GM12878 (cell line): ENCODE data around the gene DBN1. TPM values are rescaled to one million over a fixed set of nuclear protein-coding genes. Genes with fewer than 3 reads are reported as not detected.

ENCODE experiments used
- ATAC-seq: fragments of 200-7000 bp; cut with Tn5 transposase; 3 replicates; pipeline ENCODE4 v1.9.1; 2020; ENCODE audit warnings: mild to moderate bottlenecking, moderate library complexity
- BruUV-seq: library from RNA; stranded (reverse); fragments of 400-500 nt; replicated peaks from 2 replicates; lab custom pipeline; 2021; lab: Mats Ljungman, UMichigan
- CTCF ChIA-PET: fragments of 300-600 bp; sonication (Branson Sonifier 250); formaldehyde crosslinking; extraction: SDS; loops from one replicate; lab custom pipeline; 2021; ENCODE audit warnings: inconsistent platforms; lab: Yijun Ruan, JAX
- POLR2A ChIA-PET: fragments of 350-600 bp; formaldehyde crosslinking; extraction: SDS; loops from one replicate; lab custom pipeline; 2021; ENCODE audit warnings: inconsistent platforms; lab: Charles Lee
- RAD21 ChIA-PET: fragments of 300-600 bp; sonication (Branson Sonifier 250); formaldehyde crosslinking; loops from one replicate; lab custom pipeline; 2023; ENCODE audit warnings: antibody characterized with exemption; ENCODE audit not compliant: unreplicated experiment; lab: Charles Lee
- SMC1A ChIA-PET: fragments of 300-600 bp; sonication (Branson Sonifier 250); formaldehyde crosslinking; loops from one replicate; lab custom pipeline; 2023; ENCODE audit not compliant: unreplicated experiment, uncharacterized antibody; lab: Charles Lee
- DNase-seq: peaks from one replicate; pipeline ENCODE4 v3.0.0-alpha.2; 2011; ENCODE audit warnings: low read depth, low spot score
- FAIRE-seq: peaks from 3 replicates; lab custom pipeline; 2011; peaks lifted over from hg19 to GRCh38; lab: Jason Lieb, UNC
- H2AFZ ChIP-seq: 2 replicates; pipeline ENCODE4 v1.6.0; 2011; ENCODE audit warnings: low read depth, low read length, control low read depth; ENCODE audit not compliant: control insufficient read depth
- H3K27ac ChIP-seq: 2 replicates; pipeline ENCODE4 v1.5.1; 2011; ENCODE audit warnings: control low read depth; ENCODE audit not compliant: control insufficient read depth, insufficient read depth
- H3K27me3 ChIP-seq, 2 experiments: replicated peaks in 1 of 2; 2 replicates each; pipeline versions ENCODE4 v1.6.0 to v1.6.1; 2011; ENCODE audit warnings: low read length in 1 of 2; ENCODE audit not compliant: control insufficient read depth in 2 of 2, insufficient read depth in 2 of 2
- H3K36me3 ChIP-seq, 2 experiments: 2 replicates each; pipeline ENCODE4 v1.5.1; 2011; ENCODE audit warnings: low read length in 1 of 2; ENCODE audit not compliant: control insufficient read depth in 2 of 2, insufficient read depth in 2 of 2
- H3K4me1 ChIP-seq: 2 replicates; pipeline ENCODE4 v1.6.1; 2011; ENCODE audit warnings: mild to moderate bottlenecking, low read length, moderate library complexity, mixed read lengths; ENCODE audit not compliant: control insufficient read depth, insufficient read depth
- H3K4me2 ChIP-seq: 2 replicates; pipeline ENCODE4 v1.6.0; 2011; ENCODE audit warnings: control low read depth; ENCODE audit not compliant: control insufficient read depth, insufficient read depth
- H3K4me3 ChIP-seq: fragments of 200-600 bp; sonication (generic); 2 replicates; pipeline ENCODE4 v1.5.1; 2016
- H3K79me2 ChIP-seq: 2 replicates; pipeline ENCODE4 v1.6.0; 2011; ENCODE audit warnings: low read length; ENCODE audit not compliant: control insufficient read depth, insufficient read depth
- H3K9ac ChIP-seq: 2 replicates; pipeline ENCODE4 v1.8.0; 2011; ENCODE audit warnings: low read length, control low read depth, mixed read lengths; ENCODE audit not compliant: control insufficient read depth, insufficient read depth
- H3K9me3 ChIP-seq: replicated peaks from 3 replicates; pipeline ENCODE4 v1.5.1; 2011; ENCODE audit warnings: mild to moderate bottlenecking, low read length; ENCODE audit not compliant: control insufficient read depth, insufficient read depth
- H4K20me1 ChIP-seq: 2 replicates; pipeline ENCODE4 v1.6.0; 2011; ENCODE audit not compliant: control insufficient read depth, insufficient read depth
- BACH1 ChIP-seq: fragments of 450-650 bp; IDR thresholded peaks from 2 replicates; pipeline ENCODE4 v1.6.1; 2017; ENCODE audit warnings: mild to moderate bottlenecking, borderline replicate concordance
- CBX5 ChIP-seq: sonication (generic); IDR thresholded peaks from 2 replicates; pipeline ENCODE4 v1.6.1; 2016; ENCODE audit warnings: low read depth, moderate library complexity, mild to moderate bottlenecking, inconsistent platforms
- CHD2 ChIP-seq: IDR thresholded peaks from 2 replicates; pipeline ENCODE4 v1.6.1; 2011; ENCODE audit warnings: low read depth, low read length, improper control_type of control experiment, borderline replicate concordance
- ELK1 ChIP-seq: IDR thresholded peaks from 2 replicates; pipeline ENCODE4 v1.6.1; 2012; ENCODE audit warnings: low read depth, low read length, improper control_type of control experiment
- EP300 ChIP-seq, 2 experiments: fragments of 150-350 bp in 1 of 2; IDR thresholded peaks; 2 replicates each; pipeline ENCODE4 v1.6.1; 2011 to 2012; ENCODE audit warnings: low read depth in 2 of 2, low read length in 2 of 2, borderline replicate concordance in 1 of 2, improper control_type of control experiment in 1 of 2, inconsistent platforms in 1 of 2; ENCODE audit not compliant: control insufficient read depth in 1 of 2
- ESRRA ChIP-seq: IDR thresholded peaks from 2 replicates; pipeline ENCODE4 v1.6.1; 2012; ENCODE audit warnings: mild to moderate bottlenecking, low read length, improper control_type of control experiment
- HDGF ChIP-seq: fragments of 450-650 bp; IDR thresholded peaks from 2 replicates; pipeline ENCODE4 v1.6.1; 2016; ENCODE audit warnings: antibody characterized with exemption
- IRF3 ChIP-seq: fragments of 450-650 bp; IDR thresholded peaks from 2 replicates; pipeline ENCODE4 v1.6.1; 2014; ENCODE audit warnings: mild to moderate bottlenecking
- MTA3 ChIP-seq: IDR thresholded peaks from 2 replicates; pipeline ENCODE4 v1.6.1; 2012; ENCODE audit warnings: low read length, inconsistent platforms, borderline replicate concordance
- PML ChIP-seq: IDR thresholded peaks from 2 replicates; pipeline ENCODE4 v1.6.1; 2012; ENCODE audit warnings: low read length, inconsistent platforms
- RAD21 ChIP-seq: IDR thresholded peaks from 2 replicates; pipeline ENCODE4 v1.6.1; 2011; ENCODE audit warnings: mild to moderate bottlenecking, low read depth, low read length, moderate library complexity; ENCODE audit not compliant: insufficient read depth
- TARDBP ChIP-seq: IDR thresholded peaks from 2 replicates; pipeline ENCODE4 v1.6.1; 2016; ENCODE audit warnings: borderline replicate concordance
- TBL1XR1 ChIP-seq: IDR thresholded peaks from 2 replicates; pipeline ENCODE4 v1.6.1; 2012; ENCODE audit warnings: low read depth, low read length, improper control_type of control experiment
- ZNF622 ChIP-seq: fragments of 450-650 bp; IDR thresholded peaks from 2 replicates; pipeline ENCODE4 v1.6.1; 2017; ENCODE audit warnings: mild to moderate bottlenecking, inconsistent platforms
- ZZZ3 ChIP-seq: IDR thresholded peaks from 2 replicates; pipeline ENCODE4 v1.6.1; 2011; ENCODE audit warnings: low read depth; ENCODE audit not compliant: control insufficient read depth, insufficient read length
- WGBS: methylation state at CpG from one replicate; pipeline ENCODE4 v1.1.6; 2016; ENCODE audit warnings: low lambda C conversion rate; ENCODE audit not compliant: insufficient replicate concordance, insufficient coverage; ENCODE audit errors: missing lambda C conversion rate; 5-methylcytosine and 5-hydroxymethylcytosine counted together
- in situ Hi-C: fragments of 300-500 bp; cut with MboI; formaldehyde crosslinking; loops from 9 replicates; pipeline ENCODE4 v1.14.3; 2018; ENCODE audit warnings: mixed read lengths
- intact Hi-C: fragments of 100-400 bp; cut with micrococcal nuclease; formaldehyde crosslinking; loops from one replicate; pipeline ENCODE4 v1.14.2; 2022; ENCODE audit not compliant: unreplicated experiment
- polyA plus RNA-seq, 11 experiments: library from polyadenylated mRNA; depleted of rRNA in 4 of 11; unstranded in 6 of 11; stranded (reverse) in 5 of 11; fragments of >200 nt; fragmentation: Nextera tagmentation in 4 of 11; fragmentation: Illumina TruSeq in 1 of 11; extraction: Ambion mirVana in 4 of 11; extraction: Trizol in 1 of 11; gene quantifications; 1 replicate in 1 of 11; 2 replicates in 10 of 11; pipeline versions ENCODE4 v1.2.1 to v1.2.3, GENCODE V29; 2011 to 2016; ENCODE audit warnings: inconsistent platforms in 2 of 11, missing spikeins in 2 of 11, low read depth in 1 of 11
- total RNA-seq, 4 experiments: library from RNA; depleted of rRNA in 3 of 4; stranded (reverse); fragments of >200 nt in 3 of 4; fragmentation: Illumina TruSeq in 1 of 4; extraction: Trizol in 1 of 4; gene quantifications; 2 replicates each; pipeline versions ENCODE4 v1.2.1 to v1.2.3, GENCODE V29; 2013 to 2021
- TF ChIP-seq, protein P1 (sequence below): fragments of 450-650 bp; conservative IDR thresholded peaks from 2 replicates; pipeline ENCODE4 v1.6.1; 2017; ENCODE audit warnings: mild to moderate bottlenecking, moderate library complexity

DBN1 gene
- total and polyA plus RNA-seq, 10 of the 15 experiments (the other 5 are each of a cell fraction or from before 2014, with no cell fraction given): 0.18 to 81.0 (median 27.9) TPM

DNA sequence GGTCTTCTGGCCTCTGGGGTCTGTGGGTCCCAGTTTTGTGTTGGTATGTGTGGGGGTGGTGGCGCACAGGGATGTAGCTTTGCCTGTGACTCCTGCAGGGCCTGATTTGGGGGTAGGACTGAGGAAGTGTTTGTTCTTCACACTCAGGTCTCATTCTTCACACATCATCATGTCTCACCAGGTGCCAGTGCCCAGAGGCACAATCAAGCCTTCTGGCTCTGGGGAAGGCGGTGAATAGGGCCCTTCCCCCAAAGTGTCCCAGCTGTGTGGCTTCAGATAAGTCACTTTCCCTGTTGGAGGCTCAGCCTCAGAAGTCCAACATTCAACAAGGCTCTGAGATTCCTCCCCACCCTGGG, 5.1 kb downstream of the DBN1 start:
- FAIRE-seq: no peak
- POLR2A ChIA-PET: no interaction called here

More for the DNA sequence above, 5.1 kb downstream of the DBN1 start:
- SMC1A ChIA-PET: interaction anchor here (1.0 to 1.1 kb wide), 2 partner anchors 9 to 11 kb away, joined by 4 read pairs; no protein-coding TSS in a partner anchor
- H3K4me1 ChIP-seq: peaks cover 3% of the 10 kb centered on the region; the same call in 1 of the 2 replicates
- no peaks in the 10 kb centered on the region for H3K27me3 ChIP-seq
- no TSS peak for BruUV-seq
- no peak overlapping the region for H3K4me3 ChIP-seq
- H3K79me2 ChIP-seq: peaks cover 4% of the 10 kb centered on the region; the same call in 1 of the 2 replicates
- intact Hi-C loops (no loop called here), in situ Hi-C loops (no loop called here)
- no peaks in the 10 kb centered on the region for H3K36me3 ChIP-seq
- no peaks in the 10 kb centered on the region for H3K9me3 ChIP-seq
- TF ChIP-seq MTA3 (no peak), RAD21 (no peak), EP300 (IDR thresholded peaks at IDR 0.05; ENCODE audit: borderline replicate concordance in 1 of 2, control insufficient read depth in 1 of 2, low read depth in 2 of 2, low read length in 2 of 2) (no peak), ELK1 (no peak), TBL1XR1 (no peak), ESRRA (no peak), CHD2 (no peak), PML (no peak), CBX5 (no peak), IRF3 (no peak), BACH1 (no peak), ZZZ3 (no peak), TARDBP (no peak), HDGF (no peak), ZNF622 (no peak)
- TF ChIP-seq, protein P1, sequence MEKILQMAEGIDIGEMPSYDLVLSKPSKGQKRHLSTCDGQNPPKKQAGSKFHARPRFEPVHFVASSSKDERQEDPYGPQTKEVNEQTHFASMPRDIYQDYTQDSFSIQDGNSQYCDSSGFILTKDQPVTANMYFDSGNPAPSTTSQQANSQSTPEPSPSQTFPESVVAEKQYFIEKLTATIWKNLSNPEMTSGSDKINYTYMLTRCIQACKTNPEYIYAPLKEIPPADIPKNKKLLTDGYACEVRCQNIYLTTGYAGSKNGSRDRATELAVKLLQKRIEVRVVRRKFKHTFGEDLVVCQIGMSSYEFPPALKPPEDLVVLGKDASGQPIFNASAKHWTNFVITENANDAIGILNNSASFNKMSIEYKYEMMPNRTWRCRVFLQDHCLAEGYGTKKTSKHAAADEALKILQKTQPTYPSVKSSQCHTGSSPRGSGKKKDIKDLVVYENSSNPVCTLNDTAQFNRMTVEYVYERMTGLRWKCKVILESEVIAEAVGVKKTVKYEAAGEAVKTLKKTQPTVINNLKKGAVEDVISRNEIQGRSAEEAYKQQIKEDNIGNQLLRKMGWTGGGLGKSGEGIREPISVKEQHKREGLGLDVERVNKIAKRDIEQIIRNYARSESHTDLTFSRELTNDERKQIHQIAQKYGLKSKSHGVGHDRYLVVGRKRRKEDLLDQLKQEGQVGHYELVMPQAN: no peak
- 19% methylated on average over 2 of the region's 2 CpGs for WGBS
- CTCF ChIA-PET: interaction anchor here (0.7 to 1.1 kb wide), 2 partner anchors 13 to 14 kb away, joined by 3 to 4 read pairs; no protein-coding TSS in a partner anchor
- H3K4me2 ChIP-seq: no peak overlapping the region
- no peaks in the 10 kb centered on the region for H4K20me1 ChIP-seq
- ATAC-seq (no peak), DNase-seq (no peak)
- no peak overlapping the region for H2AFZ ChIP-seq
- RAD21 ChIA-PET: no interaction called here
- H3K9ac ChIP-seq: no peak overlapping the region
- H3K27ac ChIP-seq: no peak overlapping the region
